ENCODE results near the gene XPNPEP2.

Gene XPNPEP2

DNA sequence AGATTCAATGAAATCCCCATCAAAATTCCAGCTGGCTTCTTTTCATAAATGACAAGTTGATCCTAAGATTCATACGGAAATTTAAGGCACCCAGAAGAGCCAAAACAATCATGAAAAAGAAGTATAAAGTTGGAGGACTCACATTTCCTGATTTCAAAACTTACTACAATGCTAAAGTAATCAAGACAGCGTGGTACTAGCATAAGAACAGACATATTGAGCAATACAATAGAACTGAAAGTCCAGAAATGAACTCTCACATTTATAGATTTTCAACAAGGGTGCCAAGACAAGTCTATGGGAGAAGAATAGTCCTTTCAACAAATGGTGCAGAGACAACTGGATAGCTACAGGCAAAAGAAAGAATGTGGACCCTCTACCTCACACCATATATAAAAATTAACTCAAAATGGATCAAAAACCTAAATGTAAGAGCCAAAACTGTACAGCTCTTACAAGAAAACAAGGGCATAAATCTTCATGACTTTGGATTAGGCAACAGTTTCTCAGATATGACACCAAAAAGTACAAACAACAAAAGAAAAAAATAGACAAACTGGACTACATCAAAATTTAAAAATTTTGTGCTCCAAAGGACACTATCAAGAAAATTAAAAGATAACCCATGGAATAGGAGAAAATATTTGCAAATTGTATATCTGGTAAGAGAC is 69.5 kb downstream of the XPNPEP2 start:
- TF ChIP-seq, protein P1, sequence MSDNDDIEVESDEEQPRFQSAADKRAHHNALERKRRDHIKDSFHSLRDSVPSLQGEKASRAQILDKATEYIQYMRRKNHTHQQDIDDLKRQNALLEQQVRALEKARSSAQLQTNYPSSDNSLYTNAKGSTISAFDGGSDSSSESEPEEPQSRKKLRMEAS (IDR thresholded peaks at IDR 0.05; ENCODE audit: low read depth, low read length), result no peak
- DNase-seq (ENCODE audit: low read depth), result no peak
- no peak overlapping the region for H3K4me3 ChIP-seq (ENCODE audit: low read depth, low read length)

DNA sequence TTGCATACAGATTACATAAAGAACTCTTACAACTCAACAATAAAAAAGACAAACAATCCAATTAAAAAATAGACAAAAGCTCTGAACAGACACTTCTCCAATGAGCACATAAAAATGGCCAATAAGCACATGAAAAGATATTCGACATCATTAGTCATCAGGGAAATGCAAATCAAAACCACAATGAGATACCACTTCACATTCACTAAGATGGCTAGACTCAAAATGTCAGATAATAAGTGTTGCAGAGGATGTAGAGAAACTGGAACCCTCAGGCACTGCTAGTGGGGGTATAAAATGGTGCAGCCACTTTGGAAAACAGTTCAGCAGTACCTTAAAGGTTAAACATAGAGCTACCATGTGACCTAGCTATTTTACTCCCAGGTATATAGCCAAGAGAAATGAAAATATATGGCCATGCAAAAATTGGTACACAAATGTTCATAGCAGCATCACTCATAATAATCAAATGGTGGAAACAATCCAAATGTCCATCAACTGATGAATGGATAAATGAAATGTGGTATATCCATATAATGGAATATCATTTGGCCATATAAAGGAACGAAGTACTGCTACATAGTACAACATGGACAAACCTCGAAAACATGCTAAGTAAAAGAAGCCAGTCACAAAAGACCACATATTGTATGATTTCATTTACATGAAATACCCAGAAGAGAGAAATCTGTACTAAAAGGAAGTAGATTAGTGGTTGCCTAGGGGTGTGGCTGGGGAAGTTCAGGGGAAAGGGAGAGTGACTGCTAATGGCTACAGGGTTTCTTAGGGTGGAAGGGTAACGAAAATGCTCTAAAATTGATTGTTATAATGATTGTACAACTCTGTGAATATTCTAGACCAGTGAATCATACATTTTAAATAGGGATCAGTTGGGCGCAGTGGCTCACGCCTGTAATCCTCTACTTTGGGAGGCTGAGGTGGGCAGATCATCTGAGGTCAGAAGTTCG is 70.3 kb downstream of the XPNPEP2 start:
- DNase-seq (ENCODE audit: low read depth), result no peak
- no peak overlapping the region for H3K4me3 ChIP-seq (ENCODE audit: low read depth, low read length)
- no peak for TF ChIP-seq MYC (IDR thresholded peaks at IDR 0.05; ENCODE audit: low read depth, low read length)
- TF ChIP-seq, protein P1 (IDR thresholded peaks at IDR 0.05; ENCODE audit: low read depth, low read length), result no peak
- TF ChIP-seq, protein P2, sequence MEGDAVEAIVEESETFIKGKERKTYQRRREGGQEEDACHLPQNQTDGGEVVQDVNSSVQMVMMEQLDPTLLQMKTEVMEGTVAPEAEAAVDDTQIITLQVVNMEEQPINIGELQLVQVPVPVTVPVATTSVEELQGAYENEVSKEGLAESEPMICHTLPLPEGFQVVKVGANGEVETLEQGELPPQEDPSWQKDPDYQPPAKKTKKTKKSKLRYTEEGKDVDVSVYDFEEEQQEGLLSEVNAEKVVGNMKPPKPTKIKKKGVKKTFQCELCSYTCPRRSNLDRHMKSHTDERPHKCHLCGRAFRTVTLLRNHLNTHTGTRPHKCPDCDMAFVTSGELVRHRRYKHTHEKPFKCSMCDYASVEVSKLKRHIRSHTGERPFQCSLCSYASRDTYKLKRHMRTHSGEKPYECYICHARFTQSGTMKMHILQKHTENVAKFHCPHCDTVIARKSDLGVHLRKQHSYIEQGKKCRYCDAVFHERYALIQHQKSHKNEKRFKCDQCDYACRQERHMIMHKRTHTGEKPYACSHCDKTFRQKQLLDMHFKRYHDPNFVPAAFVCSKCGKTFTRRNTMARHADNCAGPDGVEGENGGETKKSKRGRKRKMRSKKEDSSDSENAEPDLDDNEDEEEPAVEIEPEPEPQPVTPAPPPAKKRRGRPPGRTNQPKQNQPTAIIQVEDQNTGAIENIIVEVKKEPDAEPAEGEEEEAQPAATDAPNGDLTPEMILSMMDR (IDR thresholded peaks at IDR 0.05; ENCODE audit: low read depth, low read length), result no peak
- no peak for TF ChIP-seq POLR2A (IDR thresholded peaks at IDR 0.05; ENCODE audit: extremely low read depth, insufficient read length)

DNA sequence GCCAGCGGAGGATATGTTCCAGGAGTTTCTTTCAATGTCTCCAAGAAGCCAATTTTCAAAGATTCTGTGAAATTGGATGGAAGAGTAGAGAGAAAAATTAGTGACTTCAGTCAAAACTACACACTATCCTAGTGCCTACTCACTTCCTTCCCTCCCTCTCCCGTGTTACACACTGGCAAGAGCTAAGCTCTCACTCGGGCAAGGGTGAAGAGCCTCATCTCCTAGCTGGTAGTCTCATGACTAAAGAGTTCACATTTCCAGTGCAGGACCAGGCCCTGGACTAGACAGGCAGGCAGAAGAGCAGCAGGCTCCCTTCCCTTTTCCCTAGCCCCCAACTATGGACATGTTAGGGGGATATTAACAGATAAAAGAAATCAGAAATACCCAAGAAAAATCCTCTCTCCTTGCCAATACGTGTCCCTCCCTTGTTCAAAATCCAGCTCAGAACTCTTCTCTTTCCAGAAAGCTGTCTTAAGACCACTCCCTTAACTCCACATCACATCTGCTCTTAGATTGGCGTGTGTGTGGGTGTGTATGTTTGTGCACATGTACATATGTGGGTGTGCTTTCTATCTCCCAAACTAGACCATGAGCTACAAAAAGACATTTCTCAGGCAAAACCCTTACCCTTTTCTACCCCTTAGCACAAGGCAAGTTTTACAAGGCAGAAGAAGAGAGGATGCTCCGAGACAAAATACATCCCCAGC is 75.0 kb downstream of the XPNPEP2 start:
- no peak overlapping the region for H3K4me3 ChIP-seq (ENCODE audit: low read depth, low read length)
- DNase-seq (ENCODE audit: low read depth), result no peak
- TF ChIP-seq POLR2A (IDR thresholded peaks at IDR 0.05; ENCODE audit: extremely low read depth, insufficient read length) (no peak), MYC (IDR thresholded peaks at IDR 0.05; ENCODE audit: low read depth, low read length) (no peak)
- TF ChIP-seq, protein P2 (IDR thresholded peaks at IDR 0.05; ENCODE audit: low read depth, low read length), result no peak
- TF ChIP-seq, protein P1 (IDR thresholded peaks at IDR 0.05; ENCODE audit: low read depth, low read length), result no peak

DNA sequence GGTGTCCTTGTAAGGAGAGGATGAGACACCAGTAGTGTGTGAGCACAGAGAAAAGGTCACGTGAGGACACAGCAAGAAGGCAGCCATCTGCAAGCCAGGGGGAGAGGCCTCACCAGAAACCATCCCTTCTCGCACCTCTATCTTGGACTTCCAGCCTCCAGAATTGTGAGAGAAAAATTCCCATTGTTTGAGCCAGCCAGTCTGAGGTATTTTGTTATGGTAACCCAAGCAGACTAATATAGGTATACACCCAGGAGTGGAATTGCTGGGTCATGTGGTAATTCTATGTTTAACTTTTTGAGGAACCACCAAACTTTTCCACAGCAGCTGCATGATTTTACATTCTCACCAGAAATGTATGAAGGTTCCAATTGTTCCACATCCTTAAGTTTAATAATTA is 79.3 kb downstream of the XPNPEP2 start:
- no peak for DNase-seq (ENCODE audit: low read depth)
- no peak overlapping the region for H3K4me3 ChIP-seq (ENCODE audit: low read depth, low read length)
- TF ChIP-seq MYC (IDR thresholded peaks at IDR 0.05; ENCODE audit: low read depth, low read length) (no peak), POLR2A (IDR thresholded peaks at IDR 0.05; ENCODE audit: extremely low read depth, insufficient read length) (no peak)
- TF ChIP-seq, protein P1 (IDR thresholded peaks at IDR 0.05; ENCODE audit: low read depth, low read length), result no peak
- TF ChIP-seq, protein P2 (IDR thresholded peaks at IDR 0.05; ENCODE audit: low read depth, low read length), result no peak

All from NB4 (cell line).